HEK293 (cell line): ENCODE measurements around the gene CCDC51.

Experiments used
- CTCF ChIP-seq: fragments of 450-650 bp; formaldehyde crosslinking; IDR thresholded peaks from 2 replicates; pipeline ENCODE4 v1.5.1; 2016; ENCODE audit warnings: missing biosample characterization, missing genetic modification characterization
- SP2 ChIP-seq: fragments of 450-650 bp; formaldehyde crosslinking; IDR thresholded peaks from 2 replicates; pipeline ENCODE4 v1.5.1; 2016; ENCODE audit warnings: missing biosample characterization, missing genetic modification characterization
- ZBTB7A ChIP-seq: fragments of 450-650 bp; formaldehyde crosslinking; IDR thresholded peaks from 2 replicates; pipeline ENCODE4 v1.5.1; 2016; ENCODE audit warnings: low read depth, missing biosample characterization, missing genetic modification characterization
- ZNF121 ChIP-seq: fragments of 450-650 bp; formaldehyde crosslinking; IDR thresholded peaks from 2 replicates; pipeline ENCODE4 v1.5.1; 2016; ENCODE audit warnings: missing biosample characterization, missing genetic modification characterization
- ZNF366 ChIP-seq: fragments of 450-650 bp; formaldehyde crosslinking; conservative IDR thresholded peaks from 2 replicates; pipeline ENCODE4 v1.5.1; 2016; ENCODE audit warnings: missing biosample characterization, missing genetic modification characterization
- ZNF624 ChIP-seq: fragments of 450-650 bp; formaldehyde crosslinking; IDR thresholded peaks from 2 replicates; pipeline ENCODE4 v1.5.1; 2017; ENCODE audit warnings: missing biosample characterization, missing genetic modification characterization
- ZSCAN30 ChIP-seq: fragments of 450-650 bp; IDR thresholded peaks from 2 replicates; pipeline ENCODE4 v1.5.1; 2018; ENCODE audit warnings: missing biosample characterization, mild to moderate bottlenecking, missing genetic modification characterization, moderate library complexity

DNA sequence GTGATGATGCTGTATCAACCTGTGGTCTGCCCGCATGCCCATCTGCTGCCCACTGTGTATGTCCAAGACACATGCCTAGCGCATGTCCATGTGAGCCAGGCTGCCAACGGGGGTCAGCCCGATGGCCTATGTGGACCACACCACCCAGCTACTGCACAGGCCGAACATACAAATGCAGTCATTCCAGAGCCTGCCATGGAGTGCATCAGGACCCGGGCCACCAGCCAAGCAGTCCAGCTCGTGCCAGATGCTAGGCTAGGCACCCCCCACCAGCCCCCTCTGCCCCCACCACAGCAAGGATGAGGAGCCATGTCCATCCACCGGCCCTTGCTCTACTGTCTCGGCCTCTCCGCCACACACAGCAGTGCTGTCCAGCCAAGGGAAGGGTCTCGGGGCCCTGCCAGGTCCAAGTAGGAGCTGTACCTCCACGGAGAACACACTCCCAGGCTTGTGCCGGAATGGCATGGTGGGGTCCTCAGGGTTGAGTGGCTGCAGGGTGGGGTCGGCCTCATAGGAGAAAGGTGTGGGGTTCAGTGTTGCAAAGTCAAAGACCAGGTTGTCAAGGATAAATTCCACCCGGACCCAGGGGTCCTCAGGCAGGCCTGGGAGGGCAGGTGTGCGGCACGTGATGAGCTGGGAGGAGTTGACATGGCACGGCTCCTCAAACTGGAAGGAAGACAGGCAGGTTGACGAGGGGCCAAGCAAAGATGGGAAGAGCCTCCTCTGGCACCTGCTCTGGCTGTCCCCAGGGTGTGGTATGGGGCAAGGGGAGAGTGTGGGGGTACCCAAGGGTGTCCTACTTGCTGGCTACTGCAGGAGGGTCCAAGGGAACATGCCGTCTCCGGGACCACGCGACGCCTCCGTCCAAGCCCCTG lies 25.3 kb downstream of the CCDC51 start:
- TF ChIP-seq ZNF121 (no peak), SP2 (tag by site-specific recombination) (no peak), ZNF624 (no peak), ZSCAN30 (tag by site-specific recombination) (no peak), CTCF (tag by site-specific recombination) (no peak), ZNF366 (tag by site-specific recombination) (no peak), ZBTB7A (tag by site-specific recombination) (no peak)
